Body of pancreas (tissue), 4 donors: ENCODE data around the gene SCN11A. TPM values are rescaled to one million over a fixed set of nuclear protein-coding genes. Genes with fewer than 3 reads are reported as not detected.

Experiments used
- ATAC-seq: fragments of 150-250 bp; one replicate; pipeline ENCODE4 v1.9.1; 2016
- DNase-seq, 4 donors: peaks; one replicate each; pipeline ENCODE4 v3.0.0-alpha.2; 2019
- H3K27ac ChIP-seq, 4 donors: fragments of 200-600 bp; sonication (generic); 1 replicate in 3 of 4; 2 replicates in 1 of 4; pipeline versions ENCODE4 v1.5.1 to v1.6.1; 2016 to 2019; ENCODE audit warnings: mild to moderate bottlenecking in 1 of 4, mixed read lengths in 1 of 4, moderate library complexity in 1 of 4
- H3K27me3 ChIP-seq, 2 donors: fragments of 200-600 bp; sonication (generic); one replicate each; pipeline ENCODE4 v1.6.0; 2016; ENCODE audit warnings: mild to moderate bottlenecking in 1 of 2
- H3K36me3 ChIP-seq, 2 donors: fragments of 200-600 bp; sonication (generic); replicated peaks in 1 of 2; 2 replicates each; pipeline ENCODE4 v1.5.1; 2016; ENCODE audit warnings: low read depth in 2 of 2; ENCODE audit not compliant: insufficient read depth in 1 of 2
- H3K4me1 ChIP-seq: fragments of 200-600 bp; sonication (generic); one replicate; pipeline ENCODE4 v1.6.0; 2016
- H3K4me3 ChIP-seq, 2 donors: fragments of 200-600 bp; sonication (generic); 1 replicate in 1 of 2; 2 replicates in 1 of 2; pipeline ENCODE4 v1.5.1; 2016 to 2019
- H3K9me3 ChIP-seq, 3 donors: fragments of 200-600 bp; sonication (generic); 1 replicate in 2 of 3; 2 replicates in 1 of 3; pipeline ENCODE4 v1.5.1; 2016
- POLR2A ChIP-seq, 3 donors: fragments of 450-650 bp; IDR thresholded peaks; one replicate each; pipeline ENCODE4 v1.6.1; 2016; ENCODE audit warnings: antibody characterized with exemption in 3 of 3, mild to moderate bottlenecking in 2 of 3
- WGBS, 2 donors: methylation state at CpG; one replicate each; pipeline ENCODE4 v1.1.5; 2017; 5-methylcytosine and 5-hydroxymethylcytosine counted together
- intact Hi-C: fragments of 100-400 bp; cut with DNase I; formaldehyde crosslinking; loops from one replicate; pipeline ENCODE4 v1.15.1; 2023
- total RNA-seq, 2 donors: library from RNA; depleted of rRNA; stranded (reverse); fragments of >200 nt; gene quantifications; one replicate each; pipeline ENCODE4 v1.1.0, GENCODE V29; 2016
- TF ChIP-seq, protein P1 (sequence below), 7 experiments: fragments of 450-650 bp in 4 of 7; fragments of 200-600 bp in 3 of 7; sonication (generic) in 3 of 7; IDR thresholded peaks; one replicate each; pipeline ENCODE4 v1.5.1; 2016 to 2019; ENCODE audit warnings: antibody characterized with exemption in 7 of 7

The SCN11A gene
- total RNA-seq: under 1 TPM in 1 of 2 donors, not detected in 1; 0.26 TPM

DNA sequence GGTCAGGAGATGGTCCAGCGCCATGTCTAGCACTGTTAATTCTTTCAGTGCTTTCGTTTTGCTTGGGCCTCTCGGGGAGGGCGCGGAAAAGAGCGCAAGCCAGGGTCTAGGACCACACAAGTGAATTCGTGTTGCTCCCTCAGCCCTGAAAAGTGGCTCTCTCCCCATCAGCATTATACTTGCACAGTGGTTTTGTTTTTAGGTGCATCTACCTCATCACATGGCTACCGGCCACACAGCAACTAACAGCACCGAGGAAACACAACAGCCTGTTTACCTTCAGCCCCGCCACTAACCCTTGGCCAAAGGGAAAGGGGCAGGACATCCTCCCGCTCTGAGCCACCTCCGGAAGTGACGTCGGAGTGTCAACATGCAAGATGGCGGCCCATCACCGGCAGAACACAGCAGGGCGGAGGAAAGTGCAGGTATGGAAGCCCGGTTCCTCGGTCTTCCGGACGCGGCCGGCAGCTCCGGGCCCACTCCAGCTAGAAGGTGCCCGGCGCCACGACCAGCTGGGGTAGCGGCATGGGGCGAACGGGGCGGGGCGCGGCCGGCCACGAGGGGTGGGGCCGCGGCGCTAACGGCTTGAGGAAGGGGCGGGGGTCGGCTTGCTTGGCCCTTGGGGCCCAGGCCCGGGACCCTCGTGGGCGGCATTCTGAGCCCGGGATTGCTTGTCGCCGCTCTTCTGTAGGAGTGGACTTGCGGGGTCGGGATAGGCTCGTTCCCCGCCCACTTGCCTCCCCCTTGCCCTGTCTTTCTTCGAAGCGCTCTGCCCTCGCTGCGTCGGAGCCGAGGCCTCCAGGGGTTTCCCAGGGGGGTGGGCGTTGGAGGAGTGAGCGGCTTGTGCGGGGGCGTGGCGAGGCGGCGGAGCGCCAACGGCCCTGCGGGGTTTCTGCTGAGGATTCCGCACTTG, at the start of gene SCN11A, which contains the start of gene WDR48:
Gene SCN11A (minus strand): TSS at position 296 of the 913 bp plus-strand sequence. CDS start 101,582 bp downstream, outside the sequence.
Gene WDR48 (plus strand): TSS at position 368 of the 913 bp plus-strand sequence. CDS start 10 bp downstream, at position 378.
- Histone ChIP-seq H3K4me3 (peak within 1 kb of the TSS; percentile 67 to 98), H3K4me1 (peaks cover 16% of the 10 kb centered on the region), H3K27me3 (no peaks in the 10 kb centered on the region), H3K9me3 (no peaks in the 10 kb centered on the region), H3K36me3 (no peaks in the 10 kb centered on the region), H3K27ac (peak within 1 kb of the TSS; percentile 59 to 87 (median 82))
- TF ChIP-seq, protein P1, sequence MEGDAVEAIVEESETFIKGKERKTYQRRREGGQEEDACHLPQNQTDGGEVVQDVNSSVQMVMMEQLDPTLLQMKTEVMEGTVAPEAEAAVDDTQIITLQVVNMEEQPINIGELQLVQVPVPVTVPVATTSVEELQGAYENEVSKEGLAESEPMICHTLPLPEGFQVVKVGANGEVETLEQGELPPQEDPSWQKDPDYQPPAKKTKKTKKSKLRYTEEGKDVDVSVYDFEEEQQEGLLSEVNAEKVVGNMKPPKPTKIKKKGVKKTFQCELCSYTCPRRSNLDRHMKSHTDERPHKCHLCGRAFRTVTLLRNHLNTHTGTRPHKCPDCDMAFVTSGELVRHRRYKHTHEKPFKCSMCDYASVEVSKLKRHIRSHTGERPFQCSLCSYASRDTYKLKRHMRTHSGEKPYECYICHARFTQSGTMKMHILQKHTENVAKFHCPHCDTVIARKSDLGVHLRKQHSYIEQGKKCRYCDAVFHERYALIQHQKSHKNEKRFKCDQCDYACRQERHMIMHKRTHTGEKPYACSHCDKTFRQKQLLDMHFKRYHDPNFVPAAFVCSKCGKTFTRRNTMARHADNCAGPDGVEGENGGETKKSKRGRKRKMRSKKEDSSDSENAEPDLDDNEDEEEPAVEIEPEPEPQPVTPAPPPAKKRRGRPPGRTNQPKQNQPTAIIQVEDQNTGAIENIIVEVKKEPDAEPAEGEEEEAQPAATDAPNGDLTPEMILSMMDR (IDR thresholded peaks at IDR 0.05): no peak
- TF ChIP-seq POLR2A (IDR thresholded peaks at IDR 0.05): peak; percentile 78 to 94 (median 93)
- peak; percentile 94 to 97 (median 96) for DNase-seq
- WGBS, 2 donors: 1% methylated on average over 37 to 66 of the region's 68 CpGs
- ATAC-seq: peak; percentile 99
- intact Hi-C loops: no loop called here

DNA sequence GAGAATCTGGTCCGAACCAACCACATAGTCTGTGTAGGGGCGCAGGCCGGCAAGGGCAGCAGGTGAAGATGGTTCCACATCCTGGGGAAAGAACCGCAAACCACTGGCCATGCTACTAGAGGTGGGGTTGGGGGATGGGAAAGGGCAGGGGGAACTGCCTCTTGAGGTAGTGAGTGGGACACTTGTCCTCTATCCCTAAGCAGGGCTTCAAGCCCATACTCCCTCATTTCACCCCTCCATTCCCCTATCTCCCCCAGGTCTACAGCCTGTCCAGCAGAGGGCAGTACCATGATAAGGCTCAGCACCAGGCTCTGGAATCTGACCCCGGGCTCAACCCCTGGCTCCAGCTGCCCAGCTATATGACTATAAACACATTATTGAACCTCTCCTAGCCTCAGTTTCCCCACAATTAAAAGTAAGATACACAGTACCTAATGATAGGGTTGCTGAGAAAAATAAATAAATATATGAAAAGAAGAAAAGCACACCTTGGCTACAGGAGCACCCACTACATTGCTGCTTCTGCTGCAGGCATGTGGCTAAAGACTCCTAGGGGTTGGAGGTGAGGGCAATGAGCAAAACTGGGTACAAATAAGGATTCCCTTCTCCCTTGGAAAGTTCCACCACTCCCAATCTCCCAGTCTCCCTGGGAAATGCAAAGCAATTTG, 49.4 kb upstream of the SCN11A start:
- DNase-seq: peak; percentile 45 to 53 (median 48)
- ATAC-seq: peak; percentile 43
- Histone ChIP-seq H3K36me3 (peaks cover 13 to 22% of the 10 kb centered on the region in 2 donors), H3K4me1 (peaks cover 61% of the 10 kb centered on the region), H3K27ac (peak overlapping the region in 1 of 4 donors; percentile 7), H3K4me3 (no peak overlapping the region), H3K27me3 (no peaks in the 10 kb centered on the region), H3K9me3 (no peaks in the 10 kb centered on the region)
- TF ChIP-seq, protein P1 (IDR thresholded peaks at IDR 0.05): peak; percentile 36 to 73 (median 57)
- no peak for TF ChIP-seq POLR2A (IDR thresholded peaks at IDR 0.05)
- intact Hi-C loops: loop anchor here (5.0 kb wide), 1 partner anchor 191 kb away; no protein-coding TSS in a partner anchor
- WGBS, 2 donors: 71 to 78% methylated on average over 4 to 5 of the region's 5 CpGs

DNA sequence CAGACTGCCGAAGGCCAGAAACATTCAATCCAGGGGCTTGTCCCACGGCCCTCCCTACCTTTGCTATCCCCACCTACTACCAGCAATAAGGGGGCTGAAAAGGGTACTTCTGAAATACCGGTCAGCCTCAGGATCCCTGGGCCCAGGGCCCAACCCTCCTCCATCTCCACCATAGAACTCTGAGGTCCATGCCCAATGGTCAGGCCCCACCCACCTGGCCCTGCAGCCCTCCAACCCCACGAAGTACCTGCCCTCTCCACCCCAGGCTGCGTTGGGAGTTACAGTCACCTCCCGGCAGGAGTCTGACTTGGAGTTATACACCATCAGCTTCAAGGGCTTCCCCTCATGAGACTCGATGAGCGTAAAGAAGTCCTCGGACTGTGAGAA, 48.7 kb upstream of the SCN11A start:
- WGBS, 2 donors: 79 to 93% methylated on average over 3 to 9 of the region's 9 CpGs
- Histone ChIP-seq H3K27ac (no peak overlapping the region), H3K27me3 (no peaks in the 10 kb centered on the region), H3K9me3 (no peaks in the 10 kb centered on the region), H3K36me3 (peaks cover 13 to 23% of the 10 kb centered on the region in 2 donors), H3K4me3 (no peak overlapping the region), H3K4me1 (peaks cover 61% of the 10 kb centered on the region)
- intact Hi-C loops: loop anchor here (5.0 kb wide), 1 partner anchor 192 kb away; no protein-coding TSS in a partner anchor
- no peak for DNase-seq
- TF ChIP-seq, protein P1 (IDR thresholded peaks at IDR 0.05): no peak
- TF ChIP-seq POLR2A (IDR thresholded peaks at IDR 0.05): no peak
- ATAC-seq: no peak

DNA sequence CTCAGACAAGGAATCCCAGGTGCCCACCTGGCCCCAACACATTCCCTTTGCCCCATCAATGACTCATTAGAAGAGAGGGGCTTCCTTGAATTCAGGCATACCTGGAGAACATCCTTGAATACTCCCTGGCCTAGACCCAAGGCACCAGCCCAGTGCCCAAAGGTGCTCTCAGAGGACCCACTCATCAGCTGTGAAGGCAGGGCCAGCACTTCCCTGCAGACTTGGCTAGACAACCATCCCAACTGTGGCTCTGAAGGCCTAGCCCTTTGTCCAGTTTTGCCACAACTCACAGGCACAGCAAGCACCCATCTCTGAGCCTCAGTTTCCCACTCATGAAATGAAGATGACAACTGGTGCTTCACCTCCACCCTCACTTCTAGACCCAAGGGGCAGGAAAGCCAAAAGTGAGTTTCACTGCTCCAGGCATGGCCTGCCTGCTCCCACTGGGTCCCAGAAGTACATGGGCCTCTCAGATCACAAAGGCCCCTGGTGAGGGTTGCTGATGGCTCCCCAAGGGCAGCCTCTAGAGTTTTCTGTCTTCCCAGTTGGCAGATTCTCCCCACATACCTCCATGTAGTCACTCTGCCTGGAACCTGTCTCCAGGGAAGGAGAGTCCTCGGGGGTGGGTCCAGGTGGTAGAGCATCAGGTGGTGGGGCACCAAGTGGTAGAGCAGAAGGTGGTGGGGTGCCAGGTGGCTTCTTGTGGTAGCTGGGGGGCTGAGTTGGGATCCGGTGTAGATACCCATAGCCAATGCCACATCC, 48.2 kb upstream of the SCN11A start:
- peaks cover 17 to 24% of the 10 kb centered on the region in 2 donors for H3K36me3 ChIP-seq
- ATAC-seq: no peak
- WGBS, 2 donors: 100% methylated on average over 2 of the region's 2 CpGs
- intact Hi-C loops: loop anchor here (5.0 kb wide), 1 partner anchor 192 kb away; no protein-coding TSS in a partner anchor
- TF ChIP-seq POLR2A (IDR thresholded peaks at IDR 0.05): no peak
- TF ChIP-seq, protein P1 (IDR thresholded peaks at IDR 0.05): no peak
- H3K27ac ChIP-seq: peak overlapping the region in 1 of 4 donors; percentile 79
- H3K9me3 ChIP-seq: no peaks in the 10 kb centered on the region
- no peak for DNase-seq
- no peak overlapping the region for H3K4me3 ChIP-seq
- H3K4me1 ChIP-seq: peaks cover 59% of the 10 kb centered on the region
- no peaks in the 10 kb centered on the region for H3K27me3 ChIP-seq
